Panc1 (cell line): ENCODE data around the gene PDE6A.

Experiments used
- POLR2AphosphoS5 ChIP-seq: IDR thresholded peaks from 2 replicates; pipeline ENCODE4 v1.6.1; 2012; ENCODE audit warnings: mild to moderate bottlenecking, low read depth, low read length, moderate library complexity
- SIN3A ChIP-seq: IDR thresholded peaks from 2 replicates; pipeline ENCODE4 v1.6.1; 2012; ENCODE audit warnings: low read depth, mild to moderate bottlenecking, low read length, moderate library complexity, borderline replicate concordance; ENCODE audit not compliant: insufficient read depth
- TCF7L2 ChIP-seq: IDR thresholded peaks from 2 replicates; pipeline ENCODE4 v1.6.1; 2011; ENCODE audit warnings: mild to moderate bottlenecking, low read depth, low read length, inconsistent platforms
- TF ChIP-seq, protein P1 (sequence below): fragments of 450-650 bp; IDR thresholded peaks from 2 replicates; pipeline ENCODE4 v1.5.1; 2017; ENCODE audit warnings: mild to moderate bottlenecking

DNA sequence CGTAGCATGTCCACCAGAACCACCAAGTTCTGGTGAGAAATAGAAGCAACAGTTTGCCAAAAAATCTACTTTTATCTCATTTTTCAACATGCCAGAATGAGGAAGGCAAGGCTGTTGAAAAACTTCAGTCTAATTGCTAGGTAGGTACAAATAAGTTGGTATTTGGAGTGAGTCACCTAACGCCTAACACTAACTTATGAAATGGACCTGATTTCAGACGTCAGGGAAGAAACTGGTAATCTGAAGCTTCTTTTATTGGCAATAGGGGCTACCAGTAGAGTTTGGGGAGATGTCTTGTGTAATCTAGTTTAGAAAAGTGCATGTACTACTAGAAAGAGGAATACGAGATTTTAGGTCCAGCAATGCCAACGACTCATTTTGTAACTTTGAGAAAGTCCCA, 4.4 kb upstream of the PDE6A start:
- TF ChIP-seq, protein P1, sequence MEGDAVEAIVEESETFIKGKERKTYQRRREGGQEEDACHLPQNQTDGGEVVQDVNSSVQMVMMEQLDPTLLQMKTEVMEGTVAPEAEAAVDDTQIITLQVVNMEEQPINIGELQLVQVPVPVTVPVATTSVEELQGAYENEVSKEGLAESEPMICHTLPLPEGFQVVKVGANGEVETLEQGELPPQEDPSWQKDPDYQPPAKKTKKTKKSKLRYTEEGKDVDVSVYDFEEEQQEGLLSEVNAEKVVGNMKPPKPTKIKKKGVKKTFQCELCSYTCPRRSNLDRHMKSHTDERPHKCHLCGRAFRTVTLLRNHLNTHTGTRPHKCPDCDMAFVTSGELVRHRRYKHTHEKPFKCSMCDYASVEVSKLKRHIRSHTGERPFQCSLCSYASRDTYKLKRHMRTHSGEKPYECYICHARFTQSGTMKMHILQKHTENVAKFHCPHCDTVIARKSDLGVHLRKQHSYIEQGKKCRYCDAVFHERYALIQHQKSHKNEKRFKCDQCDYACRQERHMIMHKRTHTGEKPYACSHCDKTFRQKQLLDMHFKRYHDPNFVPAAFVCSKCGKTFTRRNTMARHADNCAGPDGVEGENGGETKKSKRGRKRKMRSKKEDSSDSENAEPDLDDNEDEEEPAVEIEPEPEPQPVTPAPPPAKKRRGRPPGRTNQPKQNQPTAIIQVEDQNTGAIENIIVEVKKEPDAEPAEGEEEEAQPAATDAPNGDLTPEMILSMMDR = no peak
- TF ChIP-seq POLR2AphosphoS5 = no peak
- TF ChIP-seq SIN3A = no peak
- no peak for TF ChIP-seq TCF7L2
